Stimulated activated naive CD8-positive, alpha-beta T cell treated with anti-CD3 and anti-CD28 coated beads, Interleukin-15, amount 100 ng/mL, for 72 hours (primary cell): ENCODE data around the gene CSH1.
A peak's percentile ranks its signal among the peaks of the same experiment; 100 is the strongest.
"Not testable (repeated sequence)": the region's sequence is repeated elsewhere in the genome, so short reads cannot be mapped to it uniquely, and the experiment has no call there.

Experiments used
- ATAC-seq: fragments of 150-1000 bp; cut with Tn5 transposase; 2 replicates; pipeline ENCODE4 v1.10.0; 2021; ENCODE audit warnings: mild to moderate bottlenecking, moderate library complexity
- DNase-seq, 2 donors: peaks; one replicate each; pipeline ENCODE4 v3.0.0; 2021 to 2022
- H3K27ac Mint-ChIP-seq, 2 donors: one replicate each; pipeline ENCODE4 v1.8.0; 2022; ENCODE audit warnings: mild to moderate bottlenecking in 2 of 2, mixed read lengths in 2 of 2, moderate library complexity in 2 of 2
- H3K27me3 Mint-ChIP-seq: one replicate; pipeline ENCODE4 v1.8.0; 2022; ENCODE audit warnings: mixed read lengths
- H3K4me1 Mint-ChIP-seq: one replicate; pipeline ENCODE4 v1.8.0; 2022; ENCODE audit warnings: mild to moderate bottlenecking, mixed read lengths
- H3K4me3 Mint-ChIP-seq, 2 donors: one replicate each; pipeline ENCODE4 v1.8.0; 2022; ENCODE audit warnings: mild to moderate bottlenecking in 2 of 2, mixed read lengths in 2 of 2, moderate library complexity in 1 of 2
- H3K9me3 Mint-ChIP-seq, 2 donors: one replicate each; pipeline ENCODE4 v1.8.0; 2022; ENCODE audit warnings: mixed read lengths in 2 of 2

CSH1 gene

DNA sequence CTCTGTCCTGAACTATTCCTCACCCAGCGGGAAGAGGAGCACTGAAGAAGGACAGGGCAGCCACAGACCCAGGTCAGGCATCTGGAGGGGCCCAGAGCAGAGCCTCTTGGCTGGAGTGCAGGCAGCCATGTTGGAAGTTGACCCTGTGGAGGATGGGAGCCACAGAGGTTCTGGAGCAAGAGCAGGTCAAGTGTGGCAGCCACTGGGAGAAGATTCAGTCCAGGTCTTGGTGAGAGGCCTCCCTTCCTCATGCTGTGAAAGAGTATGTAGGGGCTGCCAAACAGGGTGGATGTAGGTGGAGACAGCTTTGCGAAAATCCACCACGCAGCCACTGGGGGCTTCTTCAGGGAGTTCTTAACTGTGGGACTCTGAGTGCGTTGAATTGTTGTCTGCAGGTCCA is 36.3 kb upstream of the CSH1 start:
- DNase-seq (no peak), ATAC-seq (no peak)
- Mint-ChIP-seq H3K4me3 (peak overlapping the region; percentile 89 to 99), H3K27me3 (no peaks in the 10 kb centered on the region), H3K27ac (peak overlapping the region; percentile 74 to 95), H3K9me3 (no peaks in the 10 kb centered on the region), H3K4me1 (peaks cover 31% of the 10 kb centered on the region)

DNA sequence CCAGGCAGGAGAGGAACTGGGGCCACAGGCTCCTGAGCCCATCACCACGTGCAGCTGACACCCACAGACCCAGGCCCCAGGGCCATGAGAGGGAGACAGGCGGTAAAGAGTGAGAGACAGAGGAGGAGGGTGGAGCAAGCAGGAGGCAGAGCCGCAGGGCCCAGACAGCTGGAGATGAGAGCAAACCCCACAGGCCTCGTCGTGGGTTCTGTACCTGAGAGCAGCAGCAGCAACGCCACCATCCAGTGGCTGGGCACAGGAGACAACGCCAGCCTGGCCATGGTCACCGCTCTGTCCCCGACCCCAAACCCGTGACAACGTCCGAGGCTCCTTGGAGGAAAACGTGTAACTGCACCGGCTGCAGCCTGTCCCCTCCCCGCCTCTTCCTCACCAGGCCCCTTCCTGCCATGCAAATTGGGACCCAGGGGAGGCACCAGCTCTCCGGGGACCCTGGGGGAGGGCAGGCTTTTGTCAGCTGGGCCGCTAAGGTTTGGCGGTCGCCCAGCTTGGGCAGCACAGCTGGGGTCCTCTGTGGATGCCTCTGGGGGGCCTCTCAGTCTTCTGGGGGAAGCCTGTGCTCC is 35.7 kb upstream of the CSH1 start, which contains the start of gene CD79B:
Gene CD79B, minus strand, starts transcription at position 351 of the 581 bp plus-strand sequence. Its CDS starts 70 bp downstream, at position 281.
- H3K4me3 Mint-ChIP-seq = peak within 1 kb of the TSS; percentile 89 to 99

DNA sequence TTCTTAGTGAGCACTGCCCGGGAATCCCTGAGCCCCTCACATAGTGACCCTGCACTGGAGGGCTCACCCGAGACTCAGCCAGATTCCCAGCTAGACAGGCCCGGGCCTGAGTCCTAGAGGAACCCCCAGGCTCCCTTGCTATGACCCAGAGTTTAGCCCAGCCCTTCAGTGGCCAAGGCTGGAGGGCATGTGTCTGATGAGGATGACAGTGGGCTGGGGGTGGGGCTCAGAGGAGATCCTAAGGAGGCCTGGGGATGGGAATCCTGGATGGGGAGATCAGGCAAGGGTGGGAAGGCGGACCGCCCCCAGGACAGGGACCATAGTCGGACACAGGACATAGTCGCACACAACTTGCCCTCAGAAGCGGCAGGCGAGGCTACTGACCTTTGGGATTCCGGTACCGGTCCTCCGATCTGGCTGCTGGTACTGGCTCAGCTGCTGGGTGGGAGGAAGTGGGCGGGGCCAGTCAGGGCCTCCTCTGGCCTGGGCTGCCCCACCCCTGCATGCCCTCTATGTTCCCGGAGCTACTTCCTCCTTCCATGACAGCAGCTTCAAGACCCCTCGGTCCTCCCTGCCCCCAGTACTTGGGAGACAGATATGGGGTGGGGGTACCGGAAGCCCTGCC is 34.7 kb upstream of the CSH1 start:
- peak; percentile 76 for ATAC-seq
- H3K4me1 Mint-ChIP-seq = peaks cover 31% of the 10 kb centered on the region
- no peaks in the 10 kb centered on the region for H3K27me3 Mint-ChIP-seq
- DNase-seq = peak; percentile 41 to 55
- no peaks in the 10 kb centered on the region for H3K9me3 Mint-ChIP-seq
- H3K27ac Mint-ChIP-seq = peak overlapping the region; percentile 83 to 90
- H3K4me3 Mint-ChIP-seq = peak overlapping the region; percentile 89 to 99

More for the DNA sequence above, 35.7 kb upstream of the CSH1 start, which contains the start of gene CD79B:
- DNase-seq = peak; percentile 58 to 65
- Mint-ChIP-seq H3K9me3 (no peaks in the 10 kb centered on the region), H3K27ac (peak within 1 kb of the TSS; percentile 90 to 95), H3K27me3 (no peaks in the 10 kb centered on the region), H3K4me1 (peaks cover 31% of the 10 kb centered on the region)
- peak; percentile 87 for ATAC-seq

DNA sequence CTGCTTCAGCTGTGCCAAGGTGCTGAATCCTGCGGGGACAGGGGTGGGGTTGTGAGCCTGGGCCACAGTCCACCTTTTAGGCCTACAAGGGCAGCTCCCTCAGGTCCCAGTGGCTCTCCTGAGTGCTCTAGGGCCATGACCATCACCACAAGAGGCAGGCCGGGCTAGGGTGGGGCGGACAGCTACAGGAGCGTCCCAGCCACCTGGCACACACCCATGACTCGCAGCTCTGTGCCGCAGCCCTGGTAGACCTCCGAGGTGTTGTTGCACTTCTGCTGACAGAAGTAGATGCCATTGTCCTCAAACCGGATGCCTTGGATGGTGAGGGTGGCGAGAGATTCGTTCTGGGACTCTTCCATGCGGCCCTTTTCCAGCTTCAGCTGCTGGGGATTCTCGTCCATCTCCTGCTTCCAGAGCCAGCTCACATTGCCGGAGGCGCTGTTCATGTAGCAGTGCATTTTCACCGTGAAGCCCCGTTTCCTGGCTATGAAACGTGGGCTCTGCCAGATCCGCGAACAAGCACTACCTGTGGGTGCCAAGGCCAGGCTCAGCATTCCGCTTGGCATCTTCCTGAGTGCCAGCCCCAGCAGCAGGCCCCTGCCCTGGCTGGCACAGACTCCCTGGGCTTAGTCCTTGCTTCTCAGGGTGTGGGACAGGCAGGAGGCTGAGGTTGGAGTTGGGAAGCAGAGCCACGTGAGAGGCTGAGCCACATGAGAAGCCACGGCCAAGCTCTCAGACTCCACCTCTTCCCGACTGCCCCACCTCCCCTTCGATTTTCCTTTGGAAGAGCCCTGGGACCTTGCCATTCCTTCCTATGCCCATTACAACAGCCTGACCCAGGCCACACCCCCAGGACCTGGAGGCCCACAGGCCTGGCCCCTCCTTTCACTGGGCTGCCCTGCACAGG is 33.7 kb upstream of the CSH1 start:
- H3K4me3 Mint-ChIP-seq = peak overlapping the region in 1 of 2 donors; percentile 89
- no peak for DNase-seq
- peaks cover 35% of the 10 kb centered on the region for H3K4me1 Mint-ChIP-seq
- no peaks in the 10 kb centered on the region for H3K9me3 Mint-ChIP-seq
- ATAC-seq = no peak
- H3K27ac Mint-ChIP-seq = no peak overlapping the region
- no peaks in the 10 kb centered on the region for H3K27me3 Mint-ChIP-seq

DNA sequence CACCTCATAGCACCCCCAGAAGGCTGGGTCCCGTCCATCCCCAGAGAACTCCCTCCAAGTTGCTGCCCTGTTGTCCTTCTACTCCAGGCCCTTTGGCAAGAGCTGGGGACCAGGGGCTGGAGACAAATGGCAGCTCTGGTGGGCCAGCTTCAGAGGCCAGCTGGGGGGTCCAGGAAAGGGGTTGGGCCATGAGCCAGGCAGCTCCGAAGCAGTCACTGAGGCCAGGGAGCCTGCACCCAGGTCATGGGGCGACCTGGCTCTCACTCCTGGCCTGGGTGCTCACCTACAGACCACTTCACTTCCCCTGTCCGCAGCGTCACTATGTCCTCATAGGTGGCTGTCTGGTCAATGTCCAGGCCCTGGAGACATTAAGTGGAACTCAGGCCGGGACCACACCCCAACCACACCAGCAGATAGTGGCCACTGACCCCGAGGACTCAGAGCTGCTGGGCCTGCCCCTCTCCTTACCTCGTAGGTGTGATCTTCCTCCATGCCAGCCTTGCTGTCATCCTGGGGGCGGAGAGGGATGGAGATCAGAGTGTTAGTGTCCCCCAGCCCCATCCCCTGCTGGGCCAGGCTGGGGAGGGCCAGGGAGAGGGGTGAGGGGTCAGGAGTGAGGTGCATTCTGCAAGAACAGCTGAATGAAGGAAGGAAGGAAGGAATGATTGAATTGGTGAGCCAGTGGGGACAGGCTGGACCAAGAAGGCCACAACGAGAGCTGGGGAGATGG is 32.8 kb upstream of the CSH1 start:
- DNase-seq (no peak), ATAC-seq (no peak)
- H3K4me1 Mint-ChIP-seq = peaks cover 35% of the 10 kb centered on the region
- no peaks in the 10 kb centered on the region for H3K27me3 Mint-ChIP-seq
- H3K27ac Mint-ChIP-seq = no peak overlapping the region
- H3K9me3 Mint-ChIP-seq = no peaks in the 10 kb centered on the region
- no peak overlapping the region for H3K4me3 Mint-ChIP-seq

DNA sequence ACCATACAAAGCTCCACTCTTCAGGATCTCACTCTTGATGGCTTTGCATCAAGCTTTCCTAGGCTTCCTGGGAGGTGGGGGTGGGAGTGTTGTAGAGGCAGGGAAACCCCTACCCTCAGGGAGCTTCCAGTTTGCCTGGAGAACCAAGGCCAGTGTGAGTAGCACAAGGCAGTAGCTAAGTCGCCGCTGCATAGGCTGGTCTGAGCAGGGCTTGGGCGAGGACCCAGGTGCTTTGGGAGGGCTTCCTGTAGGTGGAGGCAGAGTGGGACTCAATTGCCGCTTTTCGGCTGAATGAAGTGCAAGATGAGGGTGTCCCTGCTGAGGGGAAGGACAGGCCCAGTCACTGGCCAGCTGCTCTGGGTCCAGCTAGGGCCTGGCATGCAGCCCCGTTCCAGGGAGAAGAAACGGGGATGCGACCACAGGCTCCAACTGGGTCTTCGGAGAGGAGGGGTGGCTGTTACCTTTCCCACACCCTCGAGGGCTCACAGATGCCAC is 31.8 kb upstream of the CSH1 start:
- H3K4me3 Mint-ChIP-seq = no peak overlapping the region
- ATAC-seq (no peak), DNase-seq (no peak)
- H3K27ac Mint-ChIP-seq = no peak overlapping the region
- H3K4me1 Mint-ChIP-seq = peaks cover 34% of the 10 kb centered on the region
- no peaks in the 10 kb centered on the region for H3K9me3 Mint-ChIP-seq
- no peaks in the 10 kb centered on the region for H3K27me3 Mint-ChIP-seq

DNA sequence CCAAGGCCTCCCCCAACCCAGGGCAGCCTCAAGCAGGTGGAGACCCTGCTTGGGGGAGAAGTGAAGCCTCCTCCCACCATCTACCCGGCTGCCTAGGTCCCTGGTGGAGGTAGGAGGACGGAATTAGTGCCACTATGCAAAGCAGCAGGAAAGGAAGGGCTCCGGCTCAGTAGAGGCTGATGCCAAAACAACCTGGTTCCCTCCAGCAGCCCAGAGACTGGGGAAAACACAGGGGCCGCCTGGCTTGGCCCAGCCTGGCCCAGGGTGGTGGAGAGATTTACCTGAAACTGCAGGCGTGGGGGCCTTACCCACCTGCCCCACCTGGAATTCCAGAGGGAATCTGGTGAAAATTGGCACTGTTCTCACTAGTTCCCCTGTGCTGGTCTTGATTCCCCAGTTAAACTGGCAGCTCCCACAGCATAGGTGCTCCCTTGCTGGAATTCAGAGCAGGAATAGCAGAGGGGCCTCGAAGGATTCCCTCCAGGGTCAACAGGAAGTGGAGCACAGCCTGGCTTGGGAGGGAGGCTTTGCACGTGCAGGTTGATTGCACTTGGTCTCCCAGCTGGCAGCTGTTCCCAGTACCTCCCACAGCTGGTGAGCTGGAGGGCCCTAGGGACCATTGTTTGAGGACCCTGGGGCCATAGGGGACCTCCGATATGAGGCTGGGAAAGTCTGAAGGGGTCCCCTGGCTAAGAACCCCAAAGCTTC is 31.2 kb upstream of the CSH1 start:
- no peak for DNase-seq
- Mint-ChIP-seq H3K27ac (no peak overlapping the region), H3K4me3 (no peak overlapping the region), H3K27me3 (no peaks in the 10 kb centered on the region), H3K4me1 (peaks cover 28% of the 10 kb centered on the region), H3K9me3 (no peaks in the 10 kb centered on the region)
- no peak for ATAC-seq

DNA sequence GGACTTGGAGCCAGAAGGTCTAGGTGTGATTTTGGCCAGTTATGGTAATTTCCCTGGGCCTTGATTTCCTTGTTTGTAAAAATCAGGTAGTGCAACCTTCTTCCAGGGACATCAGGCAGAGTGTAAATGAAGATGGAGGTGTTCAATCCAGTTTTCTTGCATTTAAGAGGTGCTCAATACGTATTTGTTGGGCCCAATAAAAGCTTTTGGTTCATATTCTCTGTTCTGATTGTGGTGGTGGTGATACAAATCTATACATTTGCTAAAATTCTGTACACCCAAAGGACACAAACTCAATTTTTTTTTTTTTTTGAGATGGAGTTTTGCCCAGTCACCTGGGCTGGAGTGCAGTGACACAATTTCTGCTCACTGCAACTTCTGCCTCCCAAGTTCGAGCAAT is 29.8 kb upstream of the CSH1 start:
- Mint-ChIP-seq H3K9me3 (no peaks in the 10 kb centered on the region), H3K27me3 (no peaks in the 10 kb centered on the region), H3K27ac (no peak overlapping the region), H3K4me3 (no peak overlapping the region), H3K4me1 (peaks cover 13% of the 10 kb centered on the region)
- DNase-seq = no peak
- no peak for ATAC-seq

DNA sequence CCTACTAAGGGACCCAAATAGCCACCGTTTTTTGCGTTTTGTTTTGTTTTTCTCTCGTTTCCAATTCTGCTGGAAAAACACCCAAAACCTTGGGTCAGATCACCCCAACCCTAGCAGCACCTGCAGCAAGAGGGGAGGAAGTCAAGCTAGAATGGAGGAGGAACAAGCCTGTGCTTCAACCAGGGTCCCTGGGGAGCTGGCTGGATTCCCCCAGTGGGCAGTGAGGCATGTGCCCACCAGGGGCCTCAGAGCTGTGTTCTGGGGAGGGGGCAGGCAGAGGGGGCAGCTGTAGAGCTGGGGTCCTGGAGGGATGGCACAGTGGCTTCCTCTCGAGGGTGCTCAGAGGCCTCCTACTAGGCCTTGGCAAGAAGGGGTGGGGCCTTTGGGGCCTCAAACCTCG is 29.2 kb upstream of the CSH1 start:
- no peak overlapping the region for H3K4me3 Mint-ChIP-seq
- H3K27ac Mint-ChIP-seq = no peak overlapping the region
- DNase-seq (no peak), ATAC-seq (no peak)
- H3K9me3 Mint-ChIP-seq = no peaks in the 10 kb centered on the region
- H3K4me1 Mint-ChIP-seq = peaks cover 8% of the 10 kb centered on the region
- no peaks in the 10 kb centered on the region for H3K27me3 Mint-ChIP-seq

DNA sequence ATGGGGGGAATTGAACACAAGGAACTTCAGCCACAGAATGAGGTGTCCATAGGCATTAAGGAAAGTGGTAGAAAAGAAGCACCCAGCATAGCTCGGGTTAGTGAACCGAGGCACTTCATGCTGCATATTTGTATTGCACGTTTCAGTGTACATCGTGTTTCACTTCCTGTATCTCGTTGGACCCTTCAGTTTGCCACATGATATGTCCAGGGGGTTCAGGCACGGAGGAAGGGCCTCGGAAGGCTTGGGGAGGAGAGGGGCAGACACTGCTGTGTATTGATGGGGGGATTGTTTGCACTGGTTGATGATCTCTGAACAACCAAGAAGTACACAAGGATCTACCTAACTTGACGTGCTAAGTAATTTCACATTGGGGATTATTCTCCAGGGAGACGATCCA is 26.0 kb upstream of the CSH1 start:
- H3K27ac Mint-ChIP-seq, DNase-seq, H3K9me3 Mint-ChIP-seq, H3K27me3 Mint-ChIP-seq, H3K4me3 Mint-ChIP-seq, ATAC-seq: not testable (repeated sequence)
- H3K4me1 Mint-ChIP-seq = peaks cover 19% of the 10 kb centered on the region

DNA sequence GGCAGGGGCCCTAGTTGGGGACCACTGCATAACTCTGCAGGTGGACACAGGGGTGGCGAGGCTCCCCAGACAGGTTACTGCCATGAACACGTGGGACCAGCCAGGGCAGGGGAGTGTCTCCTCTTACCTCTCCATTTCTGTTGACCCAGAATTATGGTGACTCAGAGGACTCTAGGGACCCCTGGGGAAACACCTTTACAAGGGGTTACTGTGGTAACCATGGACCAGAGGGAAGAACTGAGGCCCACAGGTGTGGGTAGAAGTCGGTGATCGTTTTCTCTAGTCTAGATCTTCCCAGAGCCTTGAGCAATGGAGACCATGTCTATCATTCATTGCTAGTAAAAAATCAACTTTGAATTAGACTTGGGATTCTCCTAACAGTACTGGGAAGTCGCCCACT is 24.4 kb upstream of the CSH1 start:
- not testable (repeated sequence) for H3K9me3 Mint-ChIP-seq

DNA sequence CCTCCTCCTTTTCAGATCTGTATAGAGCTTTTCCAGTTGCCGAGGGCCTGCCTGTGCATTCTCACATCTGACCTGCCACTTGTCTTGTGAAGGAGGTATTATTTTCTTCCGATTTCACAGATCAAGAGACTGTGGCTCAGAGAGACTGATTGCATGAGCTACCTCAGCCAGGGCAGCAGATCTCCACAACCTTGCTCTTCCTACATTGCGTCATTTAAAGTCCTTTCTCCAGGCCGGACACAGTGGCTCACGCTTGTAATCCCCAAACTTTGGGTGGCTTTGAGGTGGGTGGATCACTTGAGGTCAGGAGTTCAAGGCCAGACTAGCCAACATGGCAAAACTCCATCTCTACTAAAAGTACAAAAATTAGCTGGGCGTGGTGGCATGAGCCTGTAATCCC is 23.7 kb upstream of the CSH1 start:
- H3K4me3 Mint-ChIP-seq, DNase-seq, H3K9me3 Mint-ChIP-seq, ATAC-seq, H3K27me3 Mint-ChIP-seq: not testable (repeated sequence)
- Mint-ChIP-seq H3K27ac (peak overlapping the region in 1 of 2 donors; percentile 57), H3K4me1 (peaks cover 14% of the 10 kb centered on the region)

More for the DNA sequence above, 24.4 kb upstream of the CSH1 start:
- H3K27ac Mint-ChIP-seq, H3K27me3 Mint-ChIP-seq, DNase-seq, ATAC-seq, H3K4me3 Mint-ChIP-seq: not testable (repeated sequence)
- H3K4me1 Mint-ChIP-seq = peaks cover 17% of the 10 kb centered on the region

DNA sequence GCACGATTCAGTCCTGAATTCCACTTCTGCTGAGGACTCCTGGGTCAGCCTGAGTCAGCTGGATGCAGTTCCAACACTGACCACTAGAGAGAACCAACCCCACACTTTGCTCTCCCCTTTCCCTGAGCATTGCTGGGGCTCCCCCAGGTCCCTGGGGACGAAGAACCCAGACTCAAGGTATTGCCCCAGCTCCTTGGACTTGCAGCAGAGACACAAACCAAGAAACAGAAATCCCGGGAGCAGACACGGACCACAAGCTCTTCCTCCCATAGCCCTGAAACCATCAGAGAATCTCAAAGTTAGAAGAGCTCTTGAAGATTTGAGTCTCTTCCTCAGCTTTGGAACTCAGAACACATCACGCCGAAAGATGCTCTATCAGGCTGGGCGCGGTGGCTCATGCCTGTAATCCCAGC is 22.9 kb upstream of the CSH1 start:
- ATAC-seq = peak; percentile 94
- H3K4me3 Mint-ChIP-seq = no peak overlapping the region

DNA sequence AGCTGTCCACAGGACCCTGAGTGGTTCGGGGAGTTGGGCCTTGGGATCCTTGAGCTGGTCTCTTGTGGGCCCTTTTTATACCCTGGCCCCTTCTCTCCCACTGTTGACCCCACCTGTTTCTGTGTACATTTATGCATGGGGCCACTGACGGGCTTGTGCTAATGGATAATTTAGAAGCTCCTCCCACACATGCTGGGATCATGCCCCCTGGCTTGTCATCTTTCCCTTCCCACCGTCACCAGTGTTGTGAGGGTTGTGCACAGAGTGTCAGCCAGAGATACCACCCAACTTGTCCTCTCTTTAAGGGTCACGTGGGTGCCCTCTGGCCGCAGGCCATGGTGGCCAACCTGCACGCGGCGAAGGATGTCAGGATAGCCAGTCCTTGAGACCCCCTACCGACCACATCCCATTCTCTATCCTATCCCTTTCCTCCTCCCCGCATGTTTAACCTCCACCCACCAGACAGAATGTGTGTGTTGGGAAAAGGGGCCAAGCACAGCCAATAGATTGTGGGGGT is 22.5 kb upstream of the CSH1 start, which contains the start of gene GH1:
Gene GH1, minus strand, starts transcription at position 51 of the 517 bp plus-strand sequence. CDS start 63 bp downstream, outside the sequence.
- H3K27me3 Mint-ChIP-seq, H3K27ac Mint-ChIP-seq, H3K9me3 Mint-ChIP-seq, H3K4me3 Mint-ChIP-seq, DNase-seq, ATAC-seq: not testable (repeated sequence)
- peaks cover 14% of the 10 kb centered on the region for H3K4me1 Mint-ChIP-seq

More for the DNA sequence above, 22.9 kb upstream of the CSH1 start:
- no peaks in the 10 kb centered on the region for H3K9me3 Mint-ChIP-seq
- peak; percentile 70 to 76 for DNase-seq
- peaks cover 14% of the 10 kb centered on the region for H3K4me1 Mint-ChIP-seq
- no peak overlapping the region for H3K27ac Mint-ChIP-seq
- H3K27me3 Mint-ChIP-seq = peaks cover 7% of the 10 kb centered on the region
